GM12878 (cell line): ENCODE measurements around the gene TRIM54. TPM values are rescaled to one million over a fixed set of nuclear protein-coding genes. Genes with fewer than 3 reads are reported as not detected.

ENCODE experiments used
- ATAC-seq: fragments of 200-7000 bp; cut with Tn5 transposase; 3 replicates; pipeline ENCODE4 v1.9.1; 2020; ENCODE audit warnings: mild to moderate bottlenecking, moderate library complexity
- BruUV-seq: library from RNA; stranded (reverse); fragments of 400-500 nt; replicated peaks from 2 replicates; lab custom pipeline; 2021; lab: Mats Ljungman, UMichigan
- CTCF ChIA-PET: fragments of 300-600 bp; sonication (Branson Sonifier 250); formaldehyde crosslinking; extraction: SDS; loops from one replicate; lab custom pipeline; 2021; ENCODE audit warnings: inconsistent platforms; lab: Yijun Ruan, JAX
- POLR2A ChIA-PET: fragments of 350-600 bp; formaldehyde crosslinking; extraction: SDS; loops from one replicate; lab custom pipeline; 2021; ENCODE audit warnings: inconsistent platforms; lab: Charles Lee
- RAD21 ChIA-PET: fragments of 300-600 bp; sonication (Branson Sonifier 250); formaldehyde crosslinking; loops from one replicate; lab custom pipeline; 2023; ENCODE audit warnings: antibody characterized with exemption; ENCODE audit not compliant: unreplicated experiment; lab: Charles Lee
- SMC1A ChIA-PET: fragments of 300-600 bp; sonication (Branson Sonifier 250); formaldehyde crosslinking; loops from one replicate; lab custom pipeline; 2023; ENCODE audit not compliant: unreplicated experiment, uncharacterized antibody; lab: Charles Lee
- DNase-seq: peaks from one replicate; pipeline ENCODE4 v3.0.0-alpha.2; 2011; ENCODE audit warnings: low read depth, low spot score
- FAIRE-seq: peaks from 3 replicates; lab custom pipeline; 2011; peaks lifted over from hg19 to GRCh38; lab: Jason Lieb, UNC
- H2AFZ ChIP-seq: 2 replicates; pipeline ENCODE4 v1.6.0; 2011; ENCODE audit warnings: low read depth, low read length, control low read depth; ENCODE audit not compliant: control insufficient read depth
- H3K27ac ChIP-seq: 2 replicates; pipeline ENCODE4 v1.5.1; 2011; ENCODE audit warnings: control low read depth; ENCODE audit not compliant: control insufficient read depth, insufficient read depth
- H3K27me3 ChIP-seq, 2 experiments: replicated peaks in 1 of 2; 2 replicates each; pipeline versions ENCODE4 v1.6.0 to v1.6.1; 2011; ENCODE audit warnings: low read length in 1 of 2; ENCODE audit not compliant: control insufficient read depth in 2 of 2, insufficient read depth in 2 of 2
- H3K36me3 ChIP-seq, 2 experiments: 2 replicates each; pipeline ENCODE4 v1.5.1; 2011; ENCODE audit warnings: low read length in 1 of 2; ENCODE audit not compliant: control insufficient read depth in 2 of 2, insufficient read depth in 2 of 2
- H3K4me1 ChIP-seq: 2 replicates; pipeline ENCODE4 v1.6.1; 2011; ENCODE audit warnings: mild to moderate bottlenecking, low read length, moderate library complexity, mixed read lengths; ENCODE audit not compliant: control insufficient read depth, insufficient read depth
- H3K4me2 ChIP-seq: 2 replicates; pipeline ENCODE4 v1.6.0; 2011; ENCODE audit warnings: control low read depth; ENCODE audit not compliant: control insufficient read depth, insufficient read depth
- H3K4me3 ChIP-seq: fragments of 200-600 bp; sonication (generic); 2 replicates; pipeline ENCODE4 v1.5.1; 2016
- H3K79me2 ChIP-seq: 2 replicates; pipeline ENCODE4 v1.6.0; 2011; ENCODE audit warnings: low read length; ENCODE audit not compliant: control insufficient read depth, insufficient read depth
- H3K9ac ChIP-seq: 2 replicates; pipeline ENCODE4 v1.8.0; 2011; ENCODE audit warnings: low read length, control low read depth, mixed read lengths; ENCODE audit not compliant: control insufficient read depth, insufficient read depth
- H3K9me3 ChIP-seq: replicated peaks from 3 replicates; pipeline ENCODE4 v1.5.1; 2011; ENCODE audit warnings: mild to moderate bottlenecking, low read length; ENCODE audit not compliant: control insufficient read depth, insufficient read depth
- H4K20me1 ChIP-seq: 2 replicates; pipeline ENCODE4 v1.6.0; 2011; ENCODE audit not compliant: control insufficient read depth, insufficient read depth
- EGR1 ChIP-seq, 2 experiments: IDR thresholded peaks; 1 replicate in 1 of 2; 2 replicates in 1 of 2; pipeline ENCODE4 v1.6.1; 2011 to 2012; ENCODE audit warnings: low read depth in 2 of 2, low read length in 2 of 2, borderline replicate concordance in 1 of 2, mild to moderate bottlenecking in 1 of 2, moderate library complexity in 1 of 2
- EZH2 ChIP-seq: IDR thresholded peaks from 2 replicates; pipeline ENCODE4 v1.6.1; 2012; ENCODE audit warnings: low read depth, mild to moderate bottlenecking, control low read depth, inconsistent platforms, low read length, borderline replicate concordance; ENCODE audit not compliant: control insufficient read depth
- HDAC6 ChIP-seq: fragments of 200-600 bp; sonication (generic); IDR thresholded peaks from one replicate; pipeline ENCODE4 v1.8.0; 2017; ENCODE audit warnings: antibody characterized with exemption; ENCODE audit not compliant: unreplicated experiment
- MTA2 ChIP-seq: fragments of 450-650 bp; IDR thresholded peaks from 2 replicates; pipeline ENCODE4 v1.6.1; 2016; ENCODE audit warnings: low read depth, mild to moderate bottlenecking, moderate library complexity
- SMAD5 ChIP-seq: IDR thresholded peaks from 2 replicates; pipeline ENCODE4 v1.6.1; 2016; ENCODE audit warnings: antibody characterized with exemption, low read depth
- SREBF1 ChIP-seq: IDR thresholded peaks from 2 replicates; pipeline ENCODE4 v1.6.1; 2012; ENCODE audit warnings: mild to moderate bottlenecking, low read length
- SRF ChIP-seq, 2 experiments: IDR thresholded peaks; 2 replicates each; pipeline ENCODE4 v1.6.1; 2011; ENCODE audit warnings: low read depth in 2 of 2, low read length in 2 of 2, mild to moderate bottlenecking in 1 of 2, moderate library complexity in 1 of 2
- TAF1 ChIP-seq: IDR thresholded peaks from 2 replicates; pipeline ENCODE4 v1.6.1; 2011; ENCODE audit warnings: mild to moderate bottlenecking, low read depth, low read length, borderline replicate concordance
- TCF12 ChIP-seq: IDR thresholded peaks from 2 replicates; pipeline ENCODE4 v1.6.1; 2011; ENCODE audit warnings: low read depth, mild to moderate bottlenecking, low read length
- WGBS: methylation state at CpG from one replicate; pipeline ENCODE4 v1.1.6; 2016; ENCODE audit warnings: low lambda C conversion rate; ENCODE audit not compliant: insufficient replicate concordance, insufficient coverage; ENCODE audit errors: missing lambda C conversion rate; 5-methylcytosine and 5-hydroxymethylcytosine counted together
- in situ Hi-C: fragments of 300-500 bp; cut with MboI; formaldehyde crosslinking; loops from 9 replicates; pipeline ENCODE4 v1.14.3; 2018; ENCODE audit warnings: mixed read lengths
- intact Hi-C: fragments of 100-400 bp; cut with micrococcal nuclease; formaldehyde crosslinking; loops from one replicate; pipeline ENCODE4 v1.14.2; 2022; ENCODE audit not compliant: unreplicated experiment
- polyA plus RNA-seq, 11 experiments: library from polyadenylated mRNA; depleted of rRNA in 4 of 11; unstranded in 6 of 11; stranded (reverse) in 5 of 11; fragments of >200 nt; fragmentation: Nextera tagmentation in 4 of 11; fragmentation: Illumina TruSeq in 1 of 11; extraction: Ambion mirVana in 4 of 11; extraction: Trizol in 1 of 11; gene quantifications; 1 replicate in 1 of 11; 2 replicates in 10 of 11; pipeline versions ENCODE4 v1.2.1 to v1.2.3, GENCODE V29; 2011 to 2016; ENCODE audit warnings: inconsistent platforms in 2 of 11, missing spikeins in 2 of 11, low read depth in 1 of 11
- total RNA-seq, 4 experiments: library from RNA; depleted of rRNA in 3 of 4; stranded (reverse); fragments of >200 nt in 3 of 4; fragmentation: Illumina TruSeq in 1 of 4; extraction: Trizol in 1 of 4; gene quantifications; 2 replicates each; pipeline versions ENCODE4 v1.2.1 to v1.2.3, GENCODE V29; 2013 to 2021

Gene TRIM54
- total and polyA plus RNA-seq, 10 of the 15 experiments (the other 5 are each of a cell fraction or from before 2014, with no cell fraction given), result 0.03 to 0.08 TPM; not detected in 8

DNA sequence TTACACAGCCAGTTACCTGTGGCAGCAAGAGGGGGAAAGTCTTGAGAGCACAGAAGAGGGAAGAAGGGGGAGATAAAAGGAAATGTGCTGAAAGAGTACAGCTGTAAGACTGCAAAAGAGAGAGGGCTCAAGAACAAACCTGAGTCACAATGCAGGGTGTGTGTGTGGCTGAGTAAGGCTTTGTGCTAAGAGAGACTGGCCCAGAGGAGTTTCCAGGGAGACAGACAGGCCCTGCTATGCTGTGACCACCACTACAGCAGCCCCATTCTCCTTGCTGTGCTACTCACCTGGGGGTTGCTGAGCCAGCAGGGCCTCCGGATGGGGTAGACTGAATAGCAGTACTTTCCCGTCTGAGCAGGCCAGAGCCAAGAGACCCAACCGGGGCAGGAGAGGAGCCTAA, 53.1 kb downstream of the TRIM54 start (continued):
- TF ChIP-seq EGR1 (IDR thresholded peaks at IDR 0.05; ENCODE audit: borderline replicate concordance in 1 of 2, low read depth in 2 of 2, low read length in 2 of 2) (no peak), SRF (IDR thresholded peaks at IDR 0.05; ENCODE audit: low read depth in 2 of 2, low read length in 2 of 2) (no peak), SMAD5 (no peak), TCF12 (no peak)

DNA sequence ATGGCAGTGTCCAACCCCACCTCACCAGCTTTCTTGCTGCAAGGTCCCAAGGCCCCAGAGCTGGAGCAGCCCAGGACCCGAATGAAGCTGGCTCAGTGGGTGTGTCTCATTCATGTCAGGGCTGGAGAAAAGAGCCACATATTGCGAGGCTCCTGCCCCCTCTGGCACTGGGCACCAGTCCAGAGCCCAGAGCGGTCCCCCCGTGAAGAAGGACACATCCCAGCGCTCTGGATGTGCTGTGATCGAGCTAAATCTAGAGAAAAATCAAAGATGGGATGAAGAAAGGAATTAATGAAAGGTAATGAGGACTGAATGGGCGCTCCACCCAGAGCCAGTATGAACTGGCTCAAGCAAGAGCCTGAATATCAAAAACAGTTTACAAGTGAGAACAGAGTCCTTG, 53.9 kb downstream of the TRIM54 start:
- ATAC-seq (no peak), DNase-seq (no peak), FAIRE-seq (no peak)
- no TSS peak for BruUV-seq
- ChIA-PET RAD21 (no interaction called here), SMC1A (no interaction called here), CTCF (interaction anchor here (2.0 kb wide), 1 partner anchor 33 kb away, joined by 7 read pairs; no protein-coding TSS in a partner anchor), POLR2A (no interaction called here)
- Histone ChIP-seq H3K27ac (no peak overlapping the region), H3K36me3 (peaks cover 21 to 22% of the 10 kb centered on the region in 2 experiments), H4K20me1 (no peaks in the 10 kb centered on the region), H3K4me1 (no peaks in the 10 kb centered on the region), H2AFZ (no peak overlapping the region), H3K79me2 (no peaks in the 10 kb centered on the region), H3K4me2 (no peak overlapping the region), H3K27me3 (no peaks in the 10 kb centered on the region), H3K9me3 (no peaks in the 10 kb centered on the region), H3K4me3 (no peak overlapping the region), H3K9ac (no peak overlapping the region)
- in situ Hi-C loops, result no loop called here
- WGBS, result 97% methylated on average over 7 of the region's 7 CpGs
- intact Hi-C loops, result no loop called here
- TF ChIP-seq EZH2 (no peak), MTA2 (no peak), TAF1 (no peak), SREBF1 (no peak), HDAC6 (no peak)
